SK-N-MC (cell line): ENCODE results near the gene PTGDR.

Experiments
- DNase-seq: peaks from one replicate; pipeline ENCODE4 v3.0.0-alpha.2; 2011; ENCODE audit warnings: low read depth, low spot score
- H3K27ac ChIP-seq: fragments of 200-600 bp; sonication (generic); 2 replicates; pipeline ENCODE4 v1.5.1; 2016; ENCODE audit warnings: mixed run types
- H3K36me3 ChIP-seq: fragments of 200-600 bp; sonication (generic); 2 replicates; pipeline ENCODE4 v1.6.1; 2017; ENCODE audit warnings: antibody characterized with exemption, low read length, mixed read lengths; ENCODE audit not compliant: insufficient read depth
- H3K4me3 ChIP-seq: fragments of 200-600 bp; sonication (generic); 2 replicates; pipeline ENCODE4 v1.5.1; 2016
- H3K9ac ChIP-seq: fragments of 200-600 bp; sonication (generic); 2 replicates; pipeline ENCODE4 v1.8.0; 2017; ENCODE audit warnings: mixed run types, mixed read lengths; ENCODE audit not compliant: insufficient read length
- H3K9me3 ChIP-seq: fragments of 200-600 bp; sonication (generic); 2 replicates; pipeline ENCODE4 v1.6.1; 2017; ENCODE audit warnings: low read depth, mild to moderate bottlenecking, antibody characterized with exemption, low read length, moderate library complexity, mixed read lengths
- EZH2 ChIP-seq: fragments of 200-600 bp; sonication (generic); IDR thresholded peaks from one replicate; pipeline ENCODE4 v1.6.1; 2017; ENCODE audit warnings: antibody characterized with exemption
- FOXP2 ChIP-seq: optimal IDR thresholded peaks from 2 replicates; pipeline ENCODE3; 2011; ENCODE audit warnings: mild to moderate bottlenecking, moderate library complexity; ENCODE audit not compliant: insufficient read depth; ENCODE audit errors: extremely low read length, control extremely low read depth
- POLR2AphosphoS5 ChIP-seq: IDR thresholded peaks from 2 replicates; pipeline ENCODE4 v1.6.1; 2012; ENCODE audit warnings: mild to moderate bottlenecking, low read depth, low read length, borderline replicate concordance

PTGDR gene

GRCh38 chr14:52269100-52269499, 1.6 kb downstream of the PTGDR start:
- no peak for DNase-seq
- Histone ChIP-seq H3K27ac (no peak overlapping the region), H3K4me3 (no peak overlapping the region), H3K36me3 (no peaks in the 10 kb centered on the region), H3K9me3 (no peaks in the 10 kb centered on the region), H3K9ac (no peak overlapping the region)
- TF ChIP-seq FOXP2 = no peak
- no peak for TF ChIP-seq POLR2AphosphoS5
- TF ChIP-seq EZH2 = no peak

GRCh38 chr14:52269982-52270381, 2.5 kb downstream of the PTGDR start:
- DNase-seq = no peak
- Histone ChIP-seq H3K27ac (no peak overlapping the region), H3K9me3 (no peaks in the 10 kb centered on the region), H3K36me3 (no peaks in the 10 kb centered on the region), H3K9ac (no peak overlapping the region), H3K4me3 (no peak overlapping the region)
- TF ChIP-seq FOXP2 (no peak), POLR2AphosphoS5 (no peak), EZH2 (no peak)

- Histone ChIP-seq H3K9me3 (no peaks in the 10 kb centered on the region), H3K9ac (no peak overlapping the region), H3K27ac (no peak overlapping the region), H3K36me3 (no peaks in the 10 kb centered on the region), H3K4me3 (no peak overlapping the region)
- TF ChIP-seq FOXP2 = no peak
- TF ChIP-seq POLR2AphosphoS5 = no peak
- no peak for TF ChIP-seq EZH2
- no peak for DNase-seq
Measured at GRCh38 chr14:52271538-52271937, 4.0 kb downstream of the PTGDR start.

- no peak overlapping the region for H3K4me3 ChIP-seq
- no peaks in the 10 kb centered on the region for H3K9me3 ChIP-seq
- no peak overlapping the region for H3K27ac ChIP-seq
- TF ChIP-seq EZH2 = no peak
- TF ChIP-seq FOXP2 = no peak
- TF ChIP-seq POLR2AphosphoS5 = no peak
- no peaks in the 10 kb centered on the region for H3K36me3 ChIP-seq
- no peak overlapping the region for H3K9ac ChIP-seq
- no peak for DNase-seq
Measured at GRCh38 chr14:52272375-52272774, 4.9 kb downstream of the PTGDR start.

GRCh38 chr14:52275372-52275771, 7.9 kb downstream of the PTGDR start:
- no peak for TF ChIP-seq POLR2AphosphoS5
- TF ChIP-seq EZH2 = no peak
- no peak for TF ChIP-seq FOXP2
- no peak for DNase-seq
- Histone ChIP-seq H3K36me3 (no peaks in the 10 kb centered on the region), H3K27ac (no peak overlapping the region), H3K9me3 (no peaks in the 10 kb centered on the region), H3K4me3 (no peak overlapping the region), H3K9ac (no peak overlapping the region)

GRCh38 chr14:52277552-52277951, 10.1 kb downstream of the PTGDR start:
- no peaks in the 10 kb centered on the region for H3K36me3 ChIP-seq
- no peaks in the 10 kb centered on the region for H3K9me3 ChIP-seq
- H3K27ac ChIP-seq = no peak overlapping the region
- DNase-seq = no peak
- no peak overlapping the region for H3K9ac ChIP-seq
- no peak overlapping the region for H3K4me3 ChIP-seq
- no peak for TF ChIP-seq FOXP2
- no peak for TF ChIP-seq POLR2AphosphoS5
- TF ChIP-seq EZH2 = no peak

GRCh38 chr14:52279408-52279807, 11.9 kb downstream of the PTGDR start:
- H3K36me3 ChIP-seq = no peaks in the 10 kb centered on the region
- H3K27ac ChIP-seq = no peak overlapping the region
- no peak for DNase-seq
- no peaks in the 10 kb centered on the region for H3K9me3 ChIP-seq
- TF ChIP-seq POLR2AphosphoS5 = no peak
- TF ChIP-seq FOXP2 = no peak
- TF ChIP-seq EZH2 = no peak
- H3K9ac ChIP-seq = no peak overlapping the region
- no peak overlapping the region for H3K4me3 ChIP-seq

- H3K4me3 ChIP-seq = no peak overlapping the region
- H3K27ac ChIP-seq = no peak overlapping the region
- H3K9me3 ChIP-seq = no peaks in the 10 kb centered on the region
- DNase-seq = no peak
- H3K9ac ChIP-seq = no peak overlapping the region
- H3K36me3 ChIP-seq = no peaks in the 10 kb centered on the region
- TF ChIP-seq POLR2AphosphoS5 = no peak
- TF ChIP-seq FOXP2 = no peak
- TF ChIP-seq EZH2 = no peak
Measured at GRCh38 chr14:52283099-52283498, 15.6 kb downstream of the PTGDR start.
